HG03064 (cell line): ENCODE measurements around the gene PROSER1.
"Not testable (repeated sequence)": the region's sequence is repeated elsewhere in the genome, so short reads cannot be mapped to it uniquely, and the experiment has no call there.

ENCODE experiments used
- ATAC-seq: cut with Tn5 transposase; IDR thresholded peaks from one replicate; pipeline ENCODE4 v1.9.1; 2021; ENCODE audit warnings: low read depth; ENCODE audit not compliant: unreplicated experiment

PROSER1 gene

GRCh38 chr13:39032150-39032549, 5.7 kb downstream of the PROSER1 start:
- no peak for ATAC-seq

- ATAC-seq: no peak
Observed at GRCh38 chr13:39025433-39025839, 12.5 kb downstream of the PROSER1 start.

- no peak for ATAC-seq
Observed at GRCh38 chr13:39023761-39024160, 14.1 kb downstream of the PROSER1 start.

- no peak for ATAC-seq
Observed at GRCh38 chr13:39023316-39023715, 14.6 kb downstream of the PROSER1 start.

- no peak for ATAC-seq
Observed at GRCh38 chr13:39020853-39021462, 16.9 kb downstream of the PROSER1 start.

- ATAC-seq: peak; percentile 78
Observed at GRCh38 chr13:39016787-39017186, 21.1 kb downstream of the PROSER1 start.

GRCh38 chr13:39016087-39016486, 21.8 kb downstream of the PROSER1 start:
- ATAC-seq: peak; percentile 88

GRCh38 chr13:39013462-39013861, 24.4 kb downstream of the PROSER1 start:
- ATAC-seq: no peak

- no peak for ATAC-seq
Observed at GRCh38 chr13:39012608-39013007, 25.3 kb downstream of the PROSER1 start.

GRCh38 chr13:39006371-39007111, 31.3 kb downstream of the PROSER1 start:
- ATAC-seq: not testable (repeated sequence)

GRCh38 chr13:38998739-38999138, 39.1 kb downstream of the PROSER1 start:
- ATAC-seq: no peak

GRCh38 chr13:38993381-38993780, 44.5 kb downstream of the PROSER1 start:
- no peak for ATAC-seq

GRCh38 chr13:38990693-38991092, 47.2 kb downstream of the PROSER1 start, which contains the start of gene STOML3:
STOML3 (minus strand) TSS chr13:38990831; CDS start chr13:38990721, 110 bp downstream.
- ATAC-seq: no peak

- no peak for ATAC-seq
Observed at GRCh38 chr13:38981096-38981495, 56.8 kb downstream of the PROSER1 start.

GRCh38 chr13:38980750-38981078, 57.2 kb downstream of the PROSER1 start:
- ATAC-seq: no peak

GRCh38 chr13:38979891-38980749, 57.8 kb downstream of the PROSER1 start:
- ATAC-seq: no peak

GRCh38 chr13:38970380-38971051, 67.4 kb downstream of the PROSER1 start:
- ATAC-seq: no peak

- no peak for ATAC-seq
Observed at GRCh38 chr13:38969187-38969586, 68.7 kb downstream of the PROSER1 start.

- no peak for ATAC-seq
Observed at GRCh38 chr13:38967446-38967845, 70.4 kb downstream of the PROSER1 start.

GRCh38 chr13:38965281-38965680, 72.6 kb downstream of the PROSER1 start:
- no peak for ATAC-seq

GRCh38 chr13:38960175-38960574, 77.7 kb downstream of the PROSER1 start:
- no peak for ATAC-seq
